WTC11 (cell line): Measurements from ENCODE around the gene TSPAN4. TPM values are rescaled to one million over a fixed set of nuclear protein-coding genes. Genes with fewer than 3 reads are reported as not detected.

ENCODE experiments used
- ATAC-seq: fragments of 200-7000 bp; cut with Tn5 transposase; 2 replicates; pipeline ENCODE4 v1.10.0; 2021; ENCODE audit warnings: mild to moderate bottlenecking, moderate library complexity
- CTCF ChIA-PET: fragments of 300-600 bp; sonication (Branson Sonifier 250); formaldehyde crosslinking; loops from one replicate; lab custom pipeline; 2021; ENCODE audit warnings: antibody characterized with exemption; lab: Charles Lee
- POLR2A ChIA-PET: fragments of 350-600 bp; sonication (Branson Sonifier 250); formaldehyde crosslinking; loops from one replicate; lab custom pipeline; 2021; ENCODE audit warnings: antibody characterized with exemption; lab: Charles Lee
- DNase-seq: peaks from one replicate; pipeline ENCODE4 v3.0.0; 2021; ENCODE audit warnings: low spot score
- H3K27ac Mint-ChIP-seq: 2 replicates; pipeline ENCODE4 v1.8.0; 2021; ENCODE audit warnings: mixed read lengths
- H3K27me3 Mint-ChIP-seq: 2 replicates; pipeline ENCODE4 v1.8.0; 2021; ENCODE audit warnings: low read depth, mild to moderate bottlenecking, moderate library complexity, mixed read lengths
- H3K36me3 Mint-ChIP-seq: 2 replicates; pipeline ENCODE4 v1.8.0; 2021; ENCODE audit warnings: mixed read lengths
- H3K4me1 Mint-ChIP-seq: 2 replicates; pipeline ENCODE4 v1.8.0; 2022; ENCODE audit warnings: mixed read lengths
- H3K4me3 Mint-ChIP-seq: 2 replicates; pipeline ENCODE4 v1.8.0; 2021; ENCODE audit warnings: mild to moderate bottlenecking, moderate library complexity, mixed read lengths
- H3K9me3 Mint-ChIP-seq: 2 replicates; pipeline ENCODE4 v1.8.0; 2021; ENCODE audit warnings: mixed read lengths
- EMX1 ChIP-seq: fragments of 250-450 bp; sonication (Bioruptor Pico); IDR thresholded peaks from 2 replicates; pipeline ENCODE4 v1.8.0; 2021; ENCODE audit warnings: mild to moderate bottlenecking
- ESRRA ChIP-seq: sonication (generic); formaldehyde crosslinking; IDR thresholded peaks from 2 replicates; pipeline ENCODE4 v1.8.1; 2022; ENCODE audit warnings: mild to moderate bottlenecking, missing genetic modification reagents, borderline replicate concordance
- GRHL2 ChIP-seq: fragments of 250-450 bp; sonication (Bioruptor Pico); IDR thresholded peaks from 2 replicates; pipeline ENCODE4 v1.8.0; 2022; ENCODE audit warnings: mild to moderate bottlenecking, moderate library complexity; ENCODE audit not compliant: insufficient replicate concordance, severe bottlenecking
- HMGXB4 ChIP-seq: sonication (generic); formaldehyde crosslinking; IDR thresholded peaks from 2 replicates; pipeline ENCODE4 v1.8.1; 2023; ENCODE audit warnings: mild to moderate bottlenecking, moderate library complexity, missing genetic modification reagents
- MYBL2 ChIP-seq: sonication (generic); formaldehyde crosslinking; IDR thresholded peaks from 2 replicates; pipeline ENCODE4 v1.8.1; 2023; ENCODE audit warnings: mild to moderate bottlenecking, moderate library complexity, missing genetic modification reagents
- NR1H2 ChIP-seq: sonication (generic); formaldehyde crosslinking; IDR thresholded peaks from 2 replicates; pipeline ENCODE4 v1.9.0; 2021; ENCODE audit warnings: mild to moderate bottlenecking, moderate library complexity, missing genetic modification reagents
- RORB ChIP-seq: fragments of 250-450 bp; sonication (Bioruptor Pico); IDR thresholded peaks from 2 replicates; pipeline ENCODE4 v1.9.0; 2021; ENCODE audit warnings: mild to moderate bottlenecking
- SOX15 ChIP-seq: fragments of 250-450 bp; sonication (Bioruptor Pico); IDR thresholded peaks from 2 replicates; pipeline ENCODE4 v1.9.0; 2021; ENCODE audit warnings: mild to moderate bottlenecking
- SP1 ChIP-seq: sonication (generic); formaldehyde crosslinking; conservative IDR thresholded peaks from 2 replicates; pipeline ENCODE4 v1.8.1; 2022; ENCODE audit warnings: missing genetic modification reagents
- USF2 ChIP-seq: sonication (generic); formaldehyde crosslinking; IDR thresholded peaks from 2 replicates; pipeline ENCODE4 v1.8.1; 2023; ENCODE audit warnings: mild to moderate bottlenecking, missing genetic modification reagents, moderate library complexity
- ZNF416 ChIP-seq: fragments of 250-450 bp; sonication (Bioruptor Pico); IDR thresholded peaks from 2 replicates; pipeline ENCODE4 v1.9.0; 2021; ENCODE audit warnings: mild to moderate bottlenecking, inconsistent platforms
- ZNF425 ChIP-seq: fragments of 250-450 bp; sonication (Bioruptor Pico); conservative IDR thresholded peaks from 2 replicates; pipeline ENCODE4 v1.9.0; 2021; ENCODE audit warnings: mild to moderate bottlenecking
- ZNF512 ChIP-seq: sonication (generic); formaldehyde crosslinking; IDR thresholded peaks from 2 replicates; pipeline ENCODE4 v1.8.1; 2022; ENCODE audit warnings: missing genetic modification reagents, borderline replicate concordance
- ZNF532 ChIP-seq: fragments of 250-450 bp; sonication (Bioruptor Pico); IDR thresholded peaks from 2 replicates; pipeline ENCODE4 v1.9.0; 2021; ENCODE audit warnings: mild to moderate bottlenecking, borderline replicate concordance
- total RNA-seq: library from RNA; stranded (reverse); gene quantifications from 3 replicates; pipeline ENCODE4 v1.2.3, GENCODE V29; 2021

Gene TSPAN4
- total RNA-seq, 1 experiment from 2014 or later: 94.3 TPM

- no peak for DNase-seq
- CTCF ChIA-PET: interaction anchor here (1.1 to 2.3 kb wide), 2 partner anchors 52 to 152 kb away, joined by 3 to 18 read pairs; no protein-coding TSS in a partner anchor
- H3K36me3 Mint-ChIP-seq: peaks cover 43% of the 10 kb centered on the region
Measured at GRCh38 chr11:899724-900123, 57.1 kb downstream of the TSPAN4 start.

GRCh38 chr11:900545-900944 is 57.9 kb downstream of the TSPAN4 start:
- ATAC-seq (no peak), DNase-seq (no peak)
- Mint-ChIP-seq H3K4me1 (no peaks in the 10 kb centered on the region), H3K36me3 (peaks cover 44% of the 10 kb centered on the region), H3K4me3 (no peak overlapping the region), H3K9me3 (no peaks in the 10 kb centered on the region), H3K27ac (no peak overlapping the region), H3K27me3 (no peaks in the 10 kb centered on the region)
- CTCF ChIA-PET: interaction anchor here (1.1 kb wide), 1 partner anchor 53 kb away, joined by 3 read pairs; no protein-coding TSS in a partner anchor
- TF ChIP-seq MYBL2 (CRISPR knock-in tag) (no peak), RORB (no peak), ZNF425 (CRISPR knock-in tag) (no peak), EMX1 (no peak), ESRRA (CRISPR knock-in tag) (no peak), GRHL2 (no peak), SP1 (no peak)
- POLR2A ChIA-PET: no interaction called here

More at GRCh38 chr11:899724-900123, 57.1 kb downstream of the TSPAN4 start:
- no peak for ATAC-seq
- H3K4me1 Mint-ChIP-seq: no peaks in the 10 kb centered on the region
- no peaks in the 10 kb centered on the region for H3K9me3 Mint-ChIP-seq
- no peak overlapping the region for H3K27ac Mint-ChIP-seq
- no peak overlapping the region for H3K4me3 Mint-ChIP-seq
- POLR2A ChIA-PET: no interaction called here
- TF ChIP-seq HMGXB4 (CRISPR knock-in tag): no peak
- no peak for TF ChIP-seq USF2 (CRISPR knock-in tag)
- TF ChIP-seq ZNF416 (CRISPR knock-in tag): no peak
- TF ChIP-seq NR1H2 (CRISPR knock-in tag): no peak
- no peak for TF ChIP-seq SOX15 (CRISPR knock-in tag)
- no peak for TF ChIP-seq ZNF512 (CRISPR knock-in tag)
- no peak for TF ChIP-seq ZNF532 (CRISPR knock-in tag)
- no peaks in the 10 kb centered on the region for H3K27me3 Mint-ChIP-seq
